ENCODE data around the gene CYTL1.

GRCh38 chr4:5032813-5033212, 13.6 kb upstream of the CYTL1 start:
- TF ChIP-seq EP300 (IDR thresholded peaks at IDR 0.05): no peak
- no peak for TF ChIP-seq RFX5 (IDR thresholded peaks at IDR 0.05)
- no peak for TF ChIP-seq RCOR1 (IDR thresholded peaks at IDR 0.05; ENCODE audit: low read depth, low read length)
- TF ChIP-seq POLR2A (IDR thresholded peaks at IDR 0.05; ENCODE audit: low read length): no peak
- TF ChIP-seq CTCF (IDR thresholded peaks at IDR 0.05): no peak
- TF ChIP-seq CHD2 (IDR thresholded peaks at IDR 0.05; ENCODE audit: low read length, partially characterized antibody): no peak
